ENCODE measurements around the gene PAQR3. TPM values are rescaled to one million over a fixed set of nuclear protein-coding genes. Genes with fewer than 3 reads are reported as not detected.
A peak's percentile ranks its signal among the peaks of the same experiment; 100 is the strongest.
"Not testable (repeated sequence)": the region's sequence is repeated elsewhere in the genome, so short reads cannot be mapped to it uniquely, and the experiment has no call there.

The PAQR3 gene
- total RNA-seq, 2 donors from 2014 or later, result 7.7 to 10.3 TPM

DNA sequence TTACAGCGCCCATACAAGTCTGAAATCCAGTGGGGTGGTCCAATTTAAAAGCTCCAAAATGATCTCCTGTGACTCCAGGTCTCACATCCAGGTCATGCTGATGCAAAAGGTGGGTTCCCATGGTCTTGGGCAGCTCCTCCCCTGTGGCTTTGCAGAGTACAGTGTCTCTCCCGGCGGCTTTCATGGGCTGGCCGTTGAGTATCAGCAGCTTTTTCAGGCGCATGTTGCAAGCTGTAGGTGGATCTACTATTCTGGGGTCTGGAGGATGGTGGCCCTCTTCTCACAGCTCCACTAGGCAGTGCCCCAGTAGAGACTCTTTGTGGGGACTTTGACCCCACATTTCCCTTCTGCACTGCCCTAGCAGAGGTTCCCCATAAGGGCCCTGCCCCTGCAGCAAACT, 70.5 kb downstream of the PAQR3 start:
- intact Hi-C loops (cut with DNase I), result loop anchor here in 1 of 2 donors (5.0 kb wide), 1 partner anchor 256 kb away; no protein-coding TSS in a partner anchor
- ATAC-seq, DNase-seq: not testable (repeated sequence)

DNA sequence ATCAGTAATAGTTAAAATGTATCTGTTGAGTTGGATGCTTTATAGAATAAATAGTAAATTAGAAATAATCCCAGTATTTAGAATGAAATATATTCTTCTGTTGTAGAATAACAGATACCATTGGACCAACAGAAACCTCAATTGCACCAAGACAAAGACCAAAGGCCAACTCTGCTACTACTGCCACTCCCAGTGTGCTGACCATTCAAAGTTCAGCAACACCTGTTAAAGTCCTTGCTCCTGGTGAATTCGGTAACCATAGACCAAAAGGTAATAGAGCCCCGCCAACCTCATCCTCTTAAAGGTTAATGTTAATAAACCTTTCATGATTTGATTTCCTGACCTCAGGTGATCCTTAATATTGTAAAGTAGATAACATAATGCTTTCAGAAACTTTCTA, 73.8 kb downstream of the PAQR3 start:
- DNase-seq (no peak), ATAC-seq (no peak)
- intact Hi-C loops (cut with DNase I), result loop anchor here (2.0 to 5.0 kb wide), 2 partner anchors 253 to 255 kb away; no protein-coding TSS in a partner anchor

DNA sequence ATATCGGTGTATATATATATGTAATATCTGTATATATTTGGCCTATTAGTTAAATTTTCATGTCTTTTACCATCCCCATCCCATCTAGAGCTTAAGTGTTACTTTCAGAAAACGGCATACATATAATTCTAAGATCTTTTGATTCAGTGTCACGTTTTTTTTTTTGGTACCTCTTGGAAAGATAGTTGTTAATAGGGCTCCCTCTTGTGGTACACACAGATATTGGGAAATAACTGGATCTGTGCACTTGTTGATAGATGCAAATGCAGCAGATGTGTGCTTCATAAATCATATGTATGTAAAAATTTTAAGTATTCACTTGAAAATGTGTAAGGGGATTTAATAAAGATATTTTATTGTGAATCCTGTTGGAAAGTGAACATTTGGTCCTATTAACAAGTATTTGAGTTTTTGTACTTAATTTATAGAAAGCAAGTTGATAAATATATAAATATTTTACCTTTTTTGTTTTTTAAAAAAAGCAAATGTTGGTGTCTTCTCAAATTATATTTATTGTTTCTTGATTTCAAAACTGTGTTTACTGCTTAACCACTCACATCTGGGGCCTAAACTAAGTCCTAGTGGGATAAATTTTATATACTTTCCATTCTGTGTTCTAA, 74.7 kb downstream of the PAQR3 start:
- peak; percentile 53 to 71 for ATAC-seq
- intact Hi-C loops (cut with DNase I), result loop anchor here (2.0 to 5.0 kb wide), 4 partner anchors 82 to 907 kb away; no protein-coding TSS in a partner anchor
- no peak for DNase-seq

DNA sequence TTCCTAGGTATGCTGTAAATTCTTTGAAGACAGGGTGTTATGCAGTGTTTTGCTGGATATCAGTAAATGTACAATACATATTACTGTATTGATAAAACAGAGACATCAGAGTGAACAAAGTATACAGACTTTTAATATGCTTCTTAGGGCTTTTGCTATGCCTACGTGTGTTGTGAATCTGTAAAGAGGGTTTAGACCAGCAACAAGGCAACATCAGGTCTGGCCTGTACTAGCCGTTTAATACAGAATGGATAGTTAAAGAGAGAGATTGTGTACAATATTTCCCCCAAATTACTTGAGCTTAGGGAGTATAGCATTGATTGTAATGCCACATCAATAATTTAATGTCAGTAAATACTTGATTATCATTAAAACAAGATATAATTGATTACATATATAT, 75.2 kb downstream of the PAQR3 start:
- intact Hi-C loops (cut with DNase I), result loop anchor here in 1 of 2 donors (2.0 to 5.0 kb wide), 3 partner anchors 82 to 907 kb away; no protein-coding TSS in a partner anchor
- ATAC-seq (no peak), DNase-seq (no peak)

DNA sequence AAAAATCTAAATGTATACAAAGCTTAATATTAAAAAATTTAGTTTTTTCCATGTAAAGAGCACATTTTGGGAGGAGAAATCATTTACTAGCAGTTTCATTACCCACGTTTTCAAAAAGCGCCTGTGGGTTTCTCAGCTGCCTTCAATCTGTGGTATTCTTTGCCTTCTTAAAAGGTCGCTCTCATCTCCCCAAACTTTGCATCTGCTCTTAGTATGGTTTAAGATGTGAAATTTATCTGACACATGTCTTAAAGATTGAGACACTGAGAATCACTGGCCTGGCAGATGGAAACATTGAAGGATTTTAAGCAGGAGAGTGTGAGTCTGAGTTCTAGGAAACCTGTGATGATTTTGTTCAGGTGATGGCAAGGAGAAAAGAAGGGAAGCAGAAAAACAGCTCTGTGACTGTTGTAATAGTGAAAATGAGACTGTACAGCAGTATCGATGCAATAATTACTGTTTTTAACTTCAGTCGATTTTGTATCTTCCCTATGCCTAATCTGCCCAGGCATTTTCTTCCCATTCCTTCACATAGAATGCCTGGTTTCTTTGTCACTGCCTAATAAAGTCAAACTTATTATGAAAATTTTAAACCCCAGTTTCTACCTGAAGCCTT, 75.9 kb downstream of the PAQR3 start:
- DNase-seq, result no peak
- ATAC-seq, result no peak
- intact Hi-C loops (cut with DNase I), result loop anchor here in 1 of 2 donors (5.0 kb wide), 2 partner anchors 81 to 906 kb away; no protein-coding TSS in a partner anchor

DNA sequence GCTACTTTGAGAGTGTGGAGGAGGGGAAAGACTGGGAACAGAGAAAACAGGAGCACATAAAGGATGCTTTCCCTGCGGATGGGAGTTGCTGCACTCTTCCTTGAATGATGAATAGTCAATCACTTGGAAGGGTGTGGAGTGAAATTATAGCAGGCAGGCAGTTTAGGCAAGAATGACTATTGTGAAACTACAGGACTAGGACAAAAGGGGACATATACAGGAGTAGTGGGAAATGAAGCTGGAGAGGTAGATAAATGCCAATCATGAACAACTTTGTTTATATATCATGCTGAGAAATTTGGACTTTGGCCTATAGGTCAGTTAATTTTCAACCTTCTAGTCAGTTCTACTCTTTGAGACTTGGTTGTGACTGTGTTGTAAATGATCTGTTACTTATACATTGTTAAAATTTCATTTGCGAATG, 76.9 kb downstream of the PAQR3 start:
- intact Hi-C loops (cut with DNase I), result loop anchor here in 1 of 2 donors (5.0 kb wide), 2 partner anchors 80 to 905 kb away; no protein-coding TSS in a partner anchor
- ATAC-seq, result no peak
- DNase-seq, result no peak

Other genes starting within 250 kb of the PAQR3 start
- gene BMP2K, start 163.1 kb downstream of the PAQR3 start, total RNA-seq, result 10 to 100 TPM; 41.3 to 46.3 TPM

Data from left cardiac atrium (tissue), 4 donors.